OCI-LY1 (cell line): ENCODE results near the gene ZNF165.
"Not testable (repeated sequence)": the region's sequence is repeated elsewhere in the genome, so short reads cannot be mapped to it uniquely, and the experiment has no call there.

ENCODE experiments used
- H2AFZ ChIP-seq: fragments of 200-600 bp; sonication (generic), shearing (Covaris generic); 2 replicates; pipeline ENCODE4 v1.6.0; 2014; ENCODE audit warnings: antibody characterized with exemption, mild to moderate bottlenecking, low read length
- H3F3A ChIP-seq: fragments of 200-600 bp; sonication (generic), shearing (Covaris generic); 2 replicates; pipeline ENCODE4 v1.6.0; 2014; ENCODE audit warnings: mild to moderate bottlenecking, antibody characterized with exemption, low read length, moderate library complexity; ENCODE audit not compliant: insufficient read depth
- H3K27ac ChIP-seq: fragments of 200-600 bp; sonication (generic); 2 replicates; pipeline ENCODE4 v1.5.1; 2014; ENCODE audit warnings: low read length, mixed run types, mild to moderate bottlenecking, low read depth; ENCODE audit not compliant: poor library complexity, severe bottlenecking
- H3K27me3 ChIP-seq: fragments of 200-600 bp; sonication (generic); 2 replicates; pipeline ENCODE4 v1.6.0; 2014; ENCODE audit warnings: antibody characterized with exemption, mild to moderate bottlenecking, low read length, moderate library complexity; ENCODE audit not compliant: insufficient read depth
- H3K36me3 ChIP-seq: fragments of 200-600 bp; sonication (generic); 2 replicates; pipeline ENCODE4 v1.6.1; 2014; ENCODE audit warnings: mild to moderate bottlenecking, antibody characterized with exemption, low read length, moderate library complexity, mixed read lengths; ENCODE audit not compliant: insufficient read depth
- H3K4me1 ChIP-seq: fragments of 200-600 bp; sonication (generic); 2 replicates; pipeline ENCODE4 v1.5.1; 2014; ENCODE audit warnings: mild to moderate bottlenecking, low read length, moderate library complexity; ENCODE audit not compliant: insufficient read depth, severe bottlenecking
- H3K4me2 ChIP-seq: fragments of 200-600 bp; sonication (generic), shearing (Covaris generic); 2 replicates; pipeline ENCODE4 v1.6.1; 2014; ENCODE audit warnings: low read length
- H3K4me3 ChIP-seq: fragments of 200-600 bp; sonication (generic); 2 replicates; pipeline ENCODE4 v1.5.1; 2014; ENCODE audit warnings: low read length, low read depth, mild to moderate bottlenecking, mixed read lengths; ENCODE audit not compliant: poor library complexity, severe bottlenecking
- H3K79me2 ChIP-seq: fragments of 200-600 bp; shearing (Covaris generic); 2 replicates; pipeline ENCODE4 v1.6.1; 2016; ENCODE audit warnings: mixed run types, low read length, mixed read lengths; ENCODE audit not compliant: insufficient read depth
- H3K9ac ChIP-seq: fragments of 200-600 bp; sonication (generic), shearing (Covaris generic); 2 replicates; pipeline ENCODE4 v1.6.1; 2014; ENCODE audit warnings: mild to moderate bottlenecking, low read length, mixed read lengths
- H3K9me2 ChIP-seq: fragments of 200-600 bp; sonication (generic), shearing (Covaris generic); 2 replicates; pipeline ENCODE4 v1.6.1; 2014; ENCODE audit warnings: low read depth, mild to moderate bottlenecking, low read length, mixed read lengths
- H3K9me3 ChIP-seq: fragments of 200-600 bp; shearing (Covaris generic); 2 replicates; pipeline ENCODE4 v1.6.1; 2014; ENCODE audit warnings: low read length, mixed read lengths
- H4K20me1 ChIP-seq: fragments of 200-600 bp; sonication (generic), shearing (Covaris generic); 2 replicates; pipeline ENCODE4 v1.6.0; 2016; ENCODE audit warnings: mild to moderate bottlenecking, low read length; ENCODE audit not compliant: insufficient read depth
- CTCF ChIP-seq: fragments of 200-600 bp; sonication (generic), shearing (Covaris generic); IDR thresholded peaks from 2 replicates; pipeline ENCODE4 v1.5.1; 2017; ENCODE audit warnings: mild to moderate bottlenecking, antibody characterized with exemption, low read length, moderate library complexity, mixed read lengths
- EZH2 ChIP-seq: fragments of 200-600 bp; sonication (generic), shearing (Covaris generic); IDR thresholded peaks from 2 replicates; pipeline ENCODE4 v1.8.0; 2017; ENCODE audit warnings: borderline replicate concordance, mixed run types, mild to moderate bottlenecking, antibody characterized with exemption, low read length, moderate library complexity, mixed read lengths

The ZNF165 gene

GRCh38 chr6:28080381-28080630 is at the start of gene ZNF165:
Gene ZNF165, plus strand, starts transcription at chr6:28080568. Its CDS starts 4,913 bp downstream, at chr6:28085481.
- Histone ChIP-seq H3K4me3 (peak within 1 kb of the TSS; percentile 95), H3K4me1 (peaks cover 19% of the 10 kb centered on the region), H3K27ac (peak within 1 kb of the TSS; percentile 67), H3K4me2 (peak within 1 kb of the TSS; percentile 99), H3K9ac (peak within 1 kb of the TSS; percentile 93), H2AFZ (peak within 1 kb of the TSS; percentile 93; the same call in 1 of the 2 replicates)
- not testable (repeated sequence) for H3K27me3 ChIP-seq, H3K9me3 ChIP-seq, H3F3A ChIP-seq, H3K9me2 ChIP-seq, H4K20me1 ChIP-seq, H3K36me3 ChIP-seq, H3K79me2 ChIP-seq

GRCh38 chr6:28053584-28053983 is 26.8 kb upstream of the ZNF165 start:
- Histone ChIP-seq H3K27me3 (no peaks in the 10 kb centered on the region), H3K9me3 (no peaks in the 10 kb centered on the region), H4K20me1 (no peaks in the 10 kb centered on the region), H3K27ac (no peak overlapping the region), H3K4me3 (no peak overlapping the region), H3K4me2 (no peak overlapping the region), H3F3A (no peaks in the 10 kb centered on the region), H3K9ac (no peak overlapping the region), H3K36me3 (no peaks in the 10 kb centered on the region), H3K79me2 (no peaks in the 10 kb centered on the region), H3K4me1 (no peaks in the 10 kb centered on the region), H2AFZ (no peak overlapping the region), H3K9me2 (no peaks in the 10 kb centered on the region)
- TF ChIP-seq CTCF (no peak), EZH2 (no peak)

- Histone ChIP-seq H3K27me3 (no peaks in the 10 kb centered on the region), H3K4me3 (no peak overlapping the region), H2AFZ (no peak overlapping the region), H3K4me2 (no peak overlapping the region), H3K9me3 (no peaks in the 10 kb centered on the region), H3K4me1 (no peaks in the 10 kb centered on the region), H3K9ac (no peak overlapping the region), H3K36me3 (no peaks in the 10 kb centered on the region), H3K79me2 (no peaks in the 10 kb centered on the region), H3K27ac (no peak overlapping the region), H3K9me2 (no peaks in the 10 kb centered on the region), H4K20me1 (no peaks in the 10 kb centered on the region), H3F3A (no peaks in the 10 kb centered on the region)
- TF ChIP-seq EZH2, result no peak
- TF ChIP-seq CTCF, result no peak
These were observed 20.0 kb upstream of the ZNF165 start for GRCh38 chr6:28060405-28060804.

GRCh38 chr6:28064272-28064671 is 16.1 kb upstream of the ZNF165 start:
- H3K4me2 ChIP-seq, result no peak overlapping the region
- TF ChIP-seq CTCF, result no peak
- no peaks in the 10 kb centered on the region for H3K36me3 ChIP-seq
- no peaks in the 10 kb centered on the region for H3K27me3 ChIP-seq
- H3K9me3 ChIP-seq, result no peaks in the 10 kb centered on the region
- H3K27ac ChIP-seq, result no peak overlapping the region
- no peak overlapping the region for H2AFZ ChIP-seq
- H3K4me3 ChIP-seq, result no peak overlapping the region
- H3K79me2 ChIP-seq, result no peaks in the 10 kb centered on the region
- no peaks in the 10 kb centered on the region for H3K4me1 ChIP-seq
- no peaks in the 10 kb centered on the region for H4K20me1 ChIP-seq
- H3K9me2 ChIP-seq, result no peaks in the 10 kb centered on the region
- H3F3A ChIP-seq, result no peaks in the 10 kb centered on the region
- H3K9ac ChIP-seq, result no peak overlapping the region
